Panc1 (cell line): ENCODE data around the gene CACUL1. TPM values are rescaled to one million over a fixed set of nuclear protein-coding genes. Genes with fewer than 3 reads are reported as not detected.

ENCODE experiments used
- ATAC-seq: fragments of 200-7000 bp; cut with Tn5 transposase; 2 replicates; pipeline ENCODE4 v1.9.1; 2020; ENCODE audit warnings: mild to moderate bottlenecking, moderate library complexity
- BruUV-seq: library from RNA; stranded (reverse); fragments of 400-500 nt; replicated peaks from 2 replicates; lab custom pipeline; 2021; lab: Mats Ljungman, UMichigan
- CTCF ChIA-PET: fragments of 300-600 bp; sonication (Branson Sonifier 250); formaldehyde crosslinking; loops from one replicate; lab custom pipeline; 2022; ENCODE audit warnings: antibody characterized with exemption; lab: Charles Lee
- POLR2A ChIA-PET: fragments of 300-600 bp; sonication (Branson Sonifier 250); formaldehyde crosslinking; loops from one replicate; lab custom pipeline; 2022; ENCODE audit warnings: antibody characterized with exemption; lab: Charles Lee
- DNase-seq: peaks from one replicate; pipeline ENCODE4 v3.0.0-alpha.2; 2010; ENCODE audit warnings: low read depth, low spot score
- H3K27ac ChIP-seq: 2 replicates; pipeline ENCODE4 v1.5.1; 2011; ENCODE audit warnings: mild to moderate bottlenecking, low read length, inconsistent platforms
- H3K27me3 ChIP-seq: fragments of 200-500 bp; sonication (Bioruptor generic); 2 replicates; pipeline ENCODE4 v1.6.0; 2014; ENCODE audit warnings: low read length, inconsistent platforms; ENCODE audit not compliant: control insufficient read depth, insufficient read depth
- H3K36me3 ChIP-seq: fragments of 200-500 bp; sonication (Bioruptor generic); 2 replicates; pipeline ENCODE4 v1.5.1; 2014; ENCODE audit warnings: inconsistent platforms, mild to moderate bottlenecking, low read length, moderate library complexity; ENCODE audit not compliant: control insufficient read depth, insufficient read depth
- H3K4me1 ChIP-seq: 2 replicates; pipeline ENCODE4 v1.5.1; 2011; ENCODE audit warnings: inconsistent platforms, mild to moderate bottlenecking, low read length, moderate library complexity; ENCODE audit not compliant: control insufficient read depth, insufficient read depth
- H3K4me3 ChIP-seq, 2 experiments: 2 replicates each; pipeline ENCODE4 v1.5.1; 2011 to 2012; ENCODE audit warnings: low read depth in 2 of 2, low read length in 2 of 2, mild to moderate bottlenecking in 2 of 2, inconsistent platforms in 1 of 2, moderate library complexity in 1 of 2
- H3K9me3 ChIP-seq: fragments of 200-500 bp; sonication (Bioruptor generic); 2 replicates; pipeline ENCODE4 v1.5.1; 2014; ENCODE audit warnings: low read depth, mild to moderate bottlenecking, inconsistent platforms, low read length, moderate library complexity; ENCODE audit not compliant: control insufficient read depth, insufficient read depth
- CTCF ChIP-seq: fragments of 450-650 bp; IDR thresholded peaks from 2 replicates; pipeline ENCODE4 v1.5.1; 2017; ENCODE audit warnings: mild to moderate bottlenecking
- POLR2AphosphoS5 ChIP-seq: IDR thresholded peaks from 2 replicates; pipeline ENCODE4 v1.6.1; 2012; ENCODE audit warnings: mild to moderate bottlenecking, low read depth, low read length, moderate library complexity
- REST ChIP-seq, 2 experiments: IDR thresholded peaks; 2 replicates each; pipeline ENCODE4 v1.6.1; 2011 to 2012; ENCODE audit warnings: low read depth in 2 of 2, control low read depth in 1 of 2, low read length in 1 of 2, mild to moderate bottlenecking in 1 of 2, moderate library complexity in 1 of 2; ENCODE audit not compliant: insufficient read depth in 1 of 2
- SIN3A ChIP-seq: IDR thresholded peaks from 2 replicates; pipeline ENCODE4 v1.6.1; 2012; ENCODE audit warnings: low read depth, mild to moderate bottlenecking, low read length, moderate library complexity, borderline replicate concordance; ENCODE audit not compliant: insufficient read depth
- TCF7L2 ChIP-seq: IDR thresholded peaks from 2 replicates; pipeline ENCODE4 v1.6.1; 2011; ENCODE audit warnings: mild to moderate bottlenecking, low read depth, low read length, inconsistent platforms
- in situ Hi-C: cut with HindIII; loops from 2 replicates; pipeline ENCODE4 v1.10.0; 2016; ENCODE audit warnings: low sequenced_read_pairs, low pct_unique_long_range_greater_than_20kb
- intact Hi-C: fragments of 100-400 bp; cut with micrococcal nuclease; formaldehyde crosslinking; loops from one replicate; pipeline ENCODE4 v1.10.0; 2022; ENCODE audit not compliant: unreplicated experiment
- total RNA-seq: library from RNA; stranded (reverse); gene quantifications from one replicate; pipeline ENCODE4 v1.2.1, GENCODE V29; 2021; ENCODE audit not compliant: unreplicated experiment

CACUL1 gene
- total RNA-seq, 1 experiment from 2014 or later = 44.1 TPM

- intact Hi-C loops (no loop called here), in situ Hi-C loops (no loop called here)
- Histone ChIP-seq H3K27me3 (no peaks in the 10 kb centered on the region), H3K36me3 (no peaks in the 10 kb centered on the region), H3K4me3 (no peak overlapping the region), H3K27ac (no peak overlapping the region), H3K4me1 (no peaks in the 10 kb centered on the region), H3K9me3 (no peaks in the 10 kb centered on the region)
- BruUV-seq = no TSS peak
- ATAC-seq (no peak), DNase-seq (no peak)
- POLR2A ChIA-PET = no interaction called here
- CTCF ChIA-PET = interaction anchor here (1.0 kb wide), 1 partner anchor 10 kb away, joined by 5 read pairs; no protein-coding TSS in a partner anchor
- TF ChIP-seq POLR2AphosphoS5 (no peak), REST (IDR thresholded peaks at IDR 0.05; ENCODE audit: insufficient read depth in 1 of 2, low read depth in 2 of 2, low read length in 1 of 2) (no peak), TCF7L2 (no peak), CTCF (no peak), SIN3A (no peak)
These were observed 38.8 kb upstream of the CACUL1 start for GRCh38 chr10:118793545-118793944.

GRCh38 chr10:118792526-118792925 lies 37.8 kb upstream of the CACUL1 start:
- intact Hi-C loops = no loop called here
- in situ Hi-C loops = no loop called here

More at GRCh38 chr10:118792526-118792925, 37.8 kb upstream of the CACUL1 start:
- no peaks in the 10 kb centered on the region for H3K36me3 ChIP-seq
- H3K4me3 ChIP-seq = no peak overlapping the region
- H3K4me1 ChIP-seq = no peaks in the 10 kb centered on the region
- H3K9me3 ChIP-seq = no peaks in the 10 kb centered on the region
- no peaks in the 10 kb centered on the region for H3K27me3 ChIP-seq
- no peak overlapping the region for H3K27ac ChIP-seq
- POLR2A ChIA-PET = interaction anchor here (0.7 kb wide), 1 partner anchor 28 kb away, joined by 6 read pairs; no protein-coding TSS in a partner anchor
- DNase-seq (no peak), ATAC-seq (peak; percentile 56; the same call in 1 of the 2 replicates)
- TF ChIP-seq REST (IDR thresholded peaks at IDR 0.05; ENCODE audit: insufficient read depth in 1 of 2, low read depth in 2 of 2, low read length in 1 of 2) (no peak), SIN3A (no peak), POLR2AphosphoS5 (no peak)
- BruUV-seq = no TSS peak
- CTCF ChIA-PET = interaction anchor here (1.0 kb wide), 1 partner anchor 12 kb away, joined by 6 read pairs; no protein-coding TSS in a partner anchor
